MCF 10A (cell line): Measurements from ENCODE around the gene TIFAB. TPM values are rescaled to one million over a fixed set of nuclear protein-coding genes. Genes with fewer than 3 reads are reported as not detected.

Source experiments
- BruUV-seq: library from RNA; stranded (reverse); fragments of 400-500 nt; replicated peaks from 2 replicates; lab custom pipeline; 2021; lab: Mats Ljungman, UMichigan
- CTCF ChIA-PET: fragments of 300-600 bp; sonication (Branson Sonifier 250); formaldehyde crosslinking; extraction: SDS; loops from one replicate; lab custom pipeline; 2021; ENCODE audit warnings: antibody characterized with exemption, inconsistent platforms; lab: Yijun Ruan, JAX
- POLR2A ChIA-PET: fragments of 300-600, 350-650 bp; sonication (Branson Sonifier 250); formaldehyde crosslinking; extraction: SDS; loops from one replicate; lab custom pipeline; 2020; ENCODE audit warnings: antibody characterized with exemption, inconsistent platforms; lab: Yijun Ruan, JAX
- DNase-seq: peaks from one replicate; pipeline ENCODE4 v3.0.0-alpha.2; 2018; ENCODE audit not compliant: unreplicated experiment
- H3K27ac Mint-ChIP-seq: one replicate; pipeline ENCODE4 v1.8.0; 2022; ENCODE audit warnings: mild to moderate bottlenecking, low read depth, mixed read lengths; ENCODE audit not compliant: unreplicated experiment
- H3K27me3 Mint-ChIP-seq: one replicate; pipeline ENCODE4 v1.8.0; 2022; ENCODE audit warnings: mixed read lengths; ENCODE audit not compliant: insufficient read depth, unreplicated experiment
- H3K36me3 Mint-ChIP-seq: one replicate; pipeline ENCODE4 v1.8.0; 2022; ENCODE audit warnings: mild to moderate bottlenecking, moderate library complexity, mixed read lengths; ENCODE audit not compliant: insufficient read depth, unreplicated experiment
- H3K4me1 Mint-ChIP-seq: one replicate; pipeline ENCODE4 v1.8.0; 2022; ENCODE audit warnings: mixed read lengths; ENCODE audit not compliant: insufficient read depth, unreplicated experiment
- H3K4me3 Mint-ChIP-seq: one replicate; pipeline ENCODE4 v1.8.0; 2022; ENCODE audit warnings: mild to moderate bottlenecking, moderate library complexity, mixed read lengths; ENCODE audit not compliant: unreplicated experiment
- H3K9me3 Mint-ChIP-seq: one replicate; pipeline ENCODE4 v1.8.0; 2022; ENCODE audit warnings: mixed read lengths; ENCODE audit not compliant: unreplicated experiment
- intact Hi-C: fragments of 100-400 bp; cut with micrococcal nuclease; formaldehyde crosslinking; loops from 2 replicates; pipeline ENCODE4 v1.14.1; 2022
- total RNA-seq: library from RNA; stranded (reverse); gene quantifications from 2 replicates; pipeline ENCODE4 v1.2.3, GENCODE V29; 2022
- TF ChIP-seq, protein P1 (sequence below): fragments of 200-600 bp; IDR thresholded peaks from one replicate; pipeline ENCODE4 v1.8.0; 2022; ENCODE audit warnings: antibody characterized with exemption, mild to moderate bottlenecking; ENCODE audit not compliant: unreplicated experiment

Gene TIFAB
- total RNA-seq, 1 experiment from 2014 or later: not detected

DNA sequence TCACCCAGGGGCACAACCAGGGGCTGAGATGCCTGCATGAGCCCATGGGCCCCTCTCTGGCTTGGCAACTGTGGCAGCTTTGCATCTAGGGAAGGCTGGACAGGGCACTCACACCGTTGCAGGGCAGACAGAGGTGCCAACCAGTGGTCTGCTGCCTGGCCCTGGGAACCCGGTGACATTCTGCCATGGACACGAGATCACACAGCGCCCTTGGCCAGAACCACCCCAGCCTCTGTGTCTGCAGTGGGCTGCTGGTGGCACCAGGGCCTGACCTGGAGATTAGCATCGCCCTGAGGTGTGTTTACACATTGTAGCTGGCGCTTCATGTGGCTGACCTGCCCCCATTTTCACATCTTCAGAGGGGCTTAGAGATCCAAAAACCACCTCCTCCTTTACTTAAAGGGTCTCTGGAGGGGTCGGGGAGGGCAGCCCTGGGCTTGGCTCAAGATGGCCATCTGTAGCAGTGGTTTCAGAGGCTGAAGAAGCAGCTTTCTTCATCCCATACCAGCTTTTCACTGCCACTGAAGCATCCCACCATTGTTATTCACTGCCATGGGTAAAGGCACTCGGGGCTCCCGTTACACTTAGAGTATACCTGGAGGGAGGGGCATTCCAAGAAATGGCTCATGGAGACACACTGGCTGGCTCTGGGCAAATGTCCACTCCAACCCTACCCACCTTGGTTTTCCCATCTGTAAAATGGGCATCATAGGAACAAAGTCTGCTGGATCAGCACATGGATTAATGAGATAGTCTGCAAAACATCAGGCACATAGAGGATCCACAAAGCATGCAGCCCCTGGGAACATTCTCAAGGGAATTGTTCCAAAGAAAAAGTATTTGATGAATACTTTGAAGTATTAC lies 16.5 kb downstream of the TIFAB start:
- POLR2A ChIA-PET: no interaction called here
- DNase-seq: no peak
- intact Hi-C loops: no loop called here
- CTCF ChIA-PET: interaction anchor here (0.9 to 7.6 kb wide), 5 partner anchors 10 to 117 kb away, joined by 3 to 60 read pairs (median 6); no protein-coding TSS in a partner anchor
- Mint-ChIP-seq H3K36me3 (no peaks in the 10 kb centered on the region), H3K4me1 (peaks cover 10% of the 10 kb centered on the region), H3K4me3 (no peak overlapping the region), H3K9me3 (no peaks in the 10 kb centered on the region), H3K27ac (no peak overlapping the region), H3K27me3 (no peaks in the 10 kb centered on the region)
- no TSS peak for BruUV-seq
- TF ChIP-seq, protein P1, sequence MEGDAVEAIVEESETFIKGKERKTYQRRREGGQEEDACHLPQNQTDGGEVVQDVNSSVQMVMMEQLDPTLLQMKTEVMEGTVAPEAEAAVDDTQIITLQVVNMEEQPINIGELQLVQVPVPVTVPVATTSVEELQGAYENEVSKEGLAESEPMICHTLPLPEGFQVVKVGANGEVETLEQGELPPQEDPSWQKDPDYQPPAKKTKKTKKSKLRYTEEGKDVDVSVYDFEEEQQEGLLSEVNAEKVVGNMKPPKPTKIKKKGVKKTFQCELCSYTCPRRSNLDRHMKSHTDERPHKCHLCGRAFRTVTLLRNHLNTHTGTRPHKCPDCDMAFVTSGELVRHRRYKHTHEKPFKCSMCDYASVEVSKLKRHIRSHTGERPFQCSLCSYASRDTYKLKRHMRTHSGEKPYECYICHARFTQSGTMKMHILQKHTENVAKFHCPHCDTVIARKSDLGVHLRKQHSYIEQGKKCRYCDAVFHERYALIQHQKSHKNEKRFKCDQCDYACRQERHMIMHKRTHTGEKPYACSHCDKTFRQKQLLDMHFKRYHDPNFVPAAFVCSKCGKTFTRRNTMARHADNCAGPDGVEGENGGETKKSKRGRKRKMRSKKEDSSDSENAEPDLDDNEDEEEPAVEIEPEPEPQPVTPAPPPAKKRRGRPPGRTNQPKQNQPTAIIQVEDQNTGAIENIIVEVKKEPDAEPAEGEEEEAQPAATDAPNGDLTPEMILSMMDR: no peak

DNA sequence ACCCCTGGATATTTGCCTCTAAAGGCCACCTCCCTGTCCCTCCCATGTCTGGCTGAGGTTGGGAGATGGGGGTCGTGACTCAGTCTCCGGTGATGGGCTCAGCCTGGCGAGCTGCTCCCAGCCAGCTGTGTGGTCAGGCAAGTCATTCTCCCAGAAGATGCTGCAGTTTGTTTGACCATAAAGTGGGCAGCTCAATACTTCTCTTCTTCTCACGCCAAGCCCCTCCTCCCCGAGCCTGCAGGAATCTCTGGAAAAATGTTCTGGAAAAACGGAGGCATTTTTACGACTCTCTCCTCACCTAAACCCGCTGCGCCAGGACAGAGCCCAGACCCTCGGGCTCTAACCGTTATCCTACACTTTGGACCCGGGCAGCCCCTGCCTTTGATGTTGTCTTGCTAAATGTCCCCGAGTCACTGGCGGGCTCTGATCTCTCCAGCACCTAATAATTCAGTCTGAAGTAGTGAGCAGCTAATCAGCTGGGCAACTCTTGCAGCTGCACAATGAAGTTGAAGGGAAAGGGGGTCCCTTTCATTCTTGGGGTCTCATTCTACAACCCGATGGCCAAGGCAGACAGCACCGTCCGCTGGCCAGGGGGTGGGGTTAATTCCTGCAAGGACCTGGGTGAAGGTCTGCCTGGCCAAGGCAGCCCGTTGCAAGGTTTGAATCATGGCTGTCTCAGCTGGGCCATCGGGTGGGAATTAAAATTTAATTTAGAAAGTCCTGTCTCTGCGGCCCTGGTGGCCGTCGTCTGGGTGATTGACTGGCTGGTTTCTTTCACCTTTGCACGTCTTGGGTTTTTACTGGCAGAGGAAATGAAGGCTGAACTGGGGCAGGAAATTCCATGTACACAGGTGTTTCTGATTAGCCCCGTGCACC lies 17.3 kb downstream of the TIFAB start:
- POLR2A ChIA-PET: interaction anchor here (1.5 to 1.7 kb wide), 2 partner anchors 10 to 36 kb away, joined by 5 to 6 read pairs; partner anchors contain the start of gene MACROH2A1
- no TSS peak for BruUV-seq
- no peaks in the 10 kb centered on the region for H3K9me3 Mint-ChIP-seq
- no peak for DNase-seq
- H3K4me3 Mint-ChIP-seq: no peak overlapping the region
- H3K4me1 Mint-ChIP-seq: peaks cover 10% of the 10 kb centered on the region
- CTCF ChIA-PET: interaction anchor here (0.8 to 3.0 kb wide), 3 partner anchors 10 to 131 kb away, joined by 3 to 17 read pairs (median 5); no protein-coding TSS in a partner anchor
- no peak overlapping the region for H3K27ac Mint-ChIP-seq
- intact Hi-C loops: no loop called here
- TF ChIP-seq, protein P1: no peak
- H3K27me3 Mint-ChIP-seq: no peaks in the 10 kb centered on the region
- H3K36me3 Mint-ChIP-seq: no peaks in the 10 kb centered on the region

DNA sequence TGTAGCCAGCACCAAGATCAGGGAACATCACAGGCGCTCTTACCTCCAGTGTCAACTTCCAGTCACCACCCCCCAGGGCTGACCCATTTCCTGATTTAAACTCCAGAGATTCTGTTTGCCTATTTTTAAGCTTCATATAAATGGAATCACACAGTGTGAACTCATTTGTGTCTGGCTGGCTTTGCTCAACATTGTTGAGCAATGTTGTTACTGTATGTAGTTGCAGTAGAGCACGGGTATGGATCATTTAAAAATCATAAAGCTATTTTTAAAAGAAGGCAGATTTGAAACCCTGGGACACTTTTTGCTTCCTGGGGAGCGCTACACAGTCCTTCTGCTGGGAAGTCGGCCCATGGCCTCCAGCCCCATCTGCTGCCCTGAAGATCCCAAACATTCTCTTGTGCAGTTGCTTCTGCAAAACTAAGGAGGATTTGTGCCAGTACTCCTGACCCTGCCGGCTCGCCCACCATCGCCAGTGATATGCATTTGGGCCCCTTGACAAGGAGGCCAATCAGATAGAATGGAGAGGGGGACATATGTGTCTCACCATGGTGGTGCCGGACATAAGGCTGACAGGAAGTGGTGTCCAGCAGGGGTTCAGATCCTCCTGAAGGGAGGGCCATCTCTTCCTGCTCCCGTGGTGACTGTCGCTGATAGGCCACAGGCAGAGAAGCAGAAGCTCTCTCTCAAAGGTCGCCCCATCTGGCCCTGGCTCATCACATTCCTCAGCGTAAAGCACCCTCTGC lies 18.3 kb downstream of the TIFAB start:
- Mint-ChIP-seq H3K36me3 (no peaks in the 10 kb centered on the region), H3K9me3 (peaks cover under 1% of the 10 kb centered on the region), H3K4me1 (peaks cover 10% of the 10 kb centered on the region), H3K4me3 (no peak overlapping the region), H3K27me3 (no peaks in the 10 kb centered on the region), H3K27ac (no peak overlapping the region)
- ChIA-PET POLR2A (interaction anchor here (1.2 to 1.7 kb wide), 3 partner anchors 9 to 35 kb away, joined by 3 to 6 read pairs (median 5); partner anchors contain the start of gene MACROH2A1), CTCF (interaction anchor here (0.7 to 3.0 kb wide), 4 partner anchors 9 to 236 kb away, joined by 3 to 17 read pairs (median 4); no protein-coding TSS in a partner anchor)
- BruUV-seq: no TSS peak
- TF ChIP-seq, protein P1: no peak
- no peak for DNase-seq
- intact Hi-C loops: no loop called here
